NCI-H226 (cell line): ENCODE measurements around the gene PFKFB4.

Source experiments
- DNase-seq: peaks from one replicate; pipeline ENCODE4 v3.0.0-alpha.2; 2015

Gene PFKFB4

DNA sequence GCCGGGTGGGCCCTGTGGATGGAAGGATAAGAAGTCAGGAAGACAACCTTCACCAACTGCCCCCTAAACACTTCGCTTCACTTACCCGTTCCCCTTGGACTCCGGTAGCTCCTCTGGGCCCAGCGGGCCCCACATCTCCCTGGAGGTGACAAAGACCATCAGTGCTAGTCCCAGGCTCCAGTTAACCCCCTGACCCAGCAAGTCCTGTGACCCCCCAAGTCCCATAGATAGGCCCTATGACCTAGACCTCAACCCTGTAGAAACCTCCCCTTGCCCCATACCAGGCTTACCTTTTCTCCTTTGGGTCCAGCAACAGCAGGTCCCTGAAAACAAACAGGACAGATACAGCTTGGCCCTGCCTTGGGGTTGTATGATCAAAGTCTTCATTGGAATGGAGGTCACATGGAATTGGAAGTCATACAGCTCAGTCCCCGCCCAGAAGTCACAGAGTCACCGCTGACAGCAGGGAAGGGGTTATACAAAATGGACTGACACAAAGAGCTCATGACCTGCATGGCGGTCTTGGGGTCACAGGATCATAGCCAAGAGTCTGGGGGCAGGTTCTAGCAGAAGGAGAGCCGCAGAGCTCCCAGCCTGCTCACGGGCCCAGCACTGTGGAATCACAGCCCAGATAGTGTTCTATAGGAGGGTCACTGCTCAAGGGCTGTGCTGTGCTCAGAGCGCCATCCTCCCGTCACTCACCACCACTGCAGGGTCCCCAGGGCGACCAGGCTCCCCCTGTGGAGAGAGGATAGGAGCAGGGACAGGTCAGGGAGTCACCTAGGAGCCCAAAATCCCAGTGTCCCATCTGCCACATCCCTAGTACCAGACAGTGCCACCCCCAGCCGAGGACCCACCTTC is 25.2 kb upstream of the PFKFB4 start:
- DNase-seq = no peak

GRCh38 chr3:48576647-48577046 is 20.0 kb upstream of the PFKFB4 start:
- DNase-seq = no peak

DNA sequence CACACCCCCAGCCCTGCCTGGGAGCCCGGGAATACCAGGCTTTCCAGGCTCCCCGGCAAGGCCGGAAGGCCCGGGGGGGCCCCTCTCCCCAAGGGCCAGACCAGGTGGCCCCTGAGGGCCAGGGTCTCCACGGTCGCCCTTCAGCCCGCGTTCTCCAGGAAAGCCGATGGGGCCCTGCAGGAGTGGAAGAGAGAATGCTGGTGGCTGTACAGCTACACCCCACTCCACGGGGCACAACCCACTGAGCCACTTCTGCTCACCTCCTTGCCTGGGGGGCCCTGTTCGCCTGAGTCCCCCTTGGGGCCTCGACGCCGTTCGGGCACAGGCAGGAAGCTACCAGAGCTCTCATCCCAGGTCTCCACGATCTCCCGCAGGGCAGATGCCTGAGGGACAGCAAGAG is 18.8 kb upstream of the PFKFB4 start:
- DNase-seq = no peak

DNA sequence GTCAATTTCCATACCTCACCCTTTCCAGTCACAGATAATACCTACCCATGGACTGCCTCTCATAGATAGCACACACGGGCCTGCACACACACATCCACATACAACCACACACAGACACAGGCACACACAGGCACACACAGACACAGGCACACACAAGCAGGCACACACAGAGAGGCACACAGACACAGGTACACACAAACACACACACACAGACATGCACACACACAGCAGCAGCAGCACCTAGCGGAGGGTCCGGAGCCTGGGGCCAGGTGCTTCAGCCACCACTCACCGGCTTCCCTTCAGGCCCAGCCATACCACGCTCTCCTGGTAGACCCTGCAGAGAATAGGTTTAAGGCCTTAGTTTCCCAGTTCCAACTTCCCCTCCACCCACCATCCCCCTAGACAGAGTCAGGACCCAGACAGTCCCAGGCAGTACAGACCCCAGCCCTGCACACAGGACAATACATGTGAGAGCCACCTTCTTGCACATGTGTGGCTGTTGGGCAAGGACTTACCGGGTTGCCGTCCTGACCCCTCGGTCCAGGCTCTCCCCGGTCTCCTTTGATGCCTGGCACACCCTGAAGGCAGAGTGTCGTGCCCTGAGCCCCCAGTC is 17.5 kb upstream of the PFKFB4 start:
- DNase-seq = no peak

DNA sequence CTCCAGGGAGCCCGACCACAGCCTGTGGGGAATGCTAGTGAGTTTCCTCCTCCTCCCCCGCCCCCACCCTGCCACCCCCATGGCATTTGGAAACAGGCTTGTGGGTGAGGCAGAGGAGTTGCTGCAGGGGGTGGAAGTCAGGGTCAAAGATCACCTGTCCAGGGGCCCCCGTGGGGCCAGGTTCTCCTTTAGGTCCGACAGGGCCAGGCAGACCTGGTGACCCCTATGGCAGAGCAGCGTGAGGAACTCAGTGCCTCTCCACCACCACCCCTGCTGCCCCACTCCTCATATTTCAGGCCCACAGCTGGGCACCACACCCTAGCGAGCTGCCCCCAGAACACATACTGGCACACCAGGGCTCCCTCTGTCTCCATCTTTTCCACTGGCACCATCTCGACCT is 15.9 kb upstream of the PFKFB4 start:
- no peak for DNase-seq

- DNase-seq = no peak
These were observed 15.3 kb upstream of the PFKFB4 start for GRCh38 chr3:48571938-48572337.

- DNase-seq = no peak
These were observed 13.3 kb upstream of the PFKFB4 start for GRCh38 chr3:48569808-48570450.

- no peak for DNase-seq
These were observed 12.8 kb upstream of the PFKFB4 start for GRCh38 chr3:48569400-48569799.

DNA sequence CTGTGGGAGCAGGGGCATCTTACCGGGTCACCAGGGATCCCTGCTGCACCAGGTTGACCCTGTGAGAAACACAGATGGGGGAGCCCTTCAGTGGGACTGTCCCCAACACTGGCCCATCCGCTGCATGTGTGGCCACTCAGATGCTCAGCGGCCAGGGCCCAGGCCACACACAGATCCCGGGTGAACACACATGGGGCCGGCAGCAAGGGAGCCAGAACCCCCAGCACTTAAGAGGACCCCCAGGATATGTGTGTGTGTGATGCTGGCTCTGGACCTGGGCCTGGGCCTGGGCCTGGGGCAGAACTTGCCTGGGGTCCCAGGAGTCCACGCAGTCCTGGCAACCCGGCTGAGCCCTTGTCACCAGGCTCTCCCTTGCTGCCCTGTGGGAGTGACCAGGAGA is 11.9 kb upstream of the PFKFB4 start:
- DNase-seq = no peak

DNA sequence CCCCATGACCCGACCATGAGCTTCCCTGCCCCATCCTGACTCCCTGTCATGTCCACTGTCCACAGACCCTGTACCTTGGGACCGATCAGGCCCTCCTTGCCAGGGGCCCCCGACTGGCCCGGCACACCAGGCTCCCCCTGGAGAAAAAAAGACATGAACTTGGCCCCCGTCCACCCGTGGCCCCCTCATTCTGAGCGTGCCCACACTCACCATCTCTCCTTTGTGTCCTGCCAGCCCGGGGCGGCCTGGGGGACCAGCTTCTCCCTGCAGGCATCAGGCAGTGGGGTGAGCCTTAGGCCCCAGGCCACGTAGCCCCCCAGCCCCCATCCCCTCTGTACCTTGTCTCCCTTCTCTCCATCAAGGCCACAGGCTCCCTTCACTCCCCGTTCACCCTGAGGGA is 10.9 kb upstream of the PFKFB4 start:
- DNase-seq = no peak

DNA sequence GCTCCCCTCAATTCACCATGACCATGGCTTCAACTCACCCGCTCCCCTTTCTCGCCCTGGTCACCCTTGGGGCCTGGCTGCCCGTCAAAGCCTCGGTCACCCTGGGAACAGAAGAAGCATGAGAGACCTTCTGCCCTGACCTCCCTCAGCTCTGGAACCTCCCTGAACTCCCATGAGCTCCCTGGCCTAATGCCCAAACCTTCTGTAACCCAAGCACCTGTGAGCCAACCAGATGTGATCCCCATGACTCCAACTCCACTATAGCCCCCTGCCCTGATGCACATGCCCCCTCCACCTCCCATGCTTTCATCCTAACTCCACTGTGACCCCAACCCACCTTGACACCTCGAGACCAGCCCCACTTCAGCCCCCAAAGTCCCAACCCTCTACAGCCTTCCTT is 10.5 kb upstream of the PFKFB4 start:
- no peak for DNase-seq

DNA sequence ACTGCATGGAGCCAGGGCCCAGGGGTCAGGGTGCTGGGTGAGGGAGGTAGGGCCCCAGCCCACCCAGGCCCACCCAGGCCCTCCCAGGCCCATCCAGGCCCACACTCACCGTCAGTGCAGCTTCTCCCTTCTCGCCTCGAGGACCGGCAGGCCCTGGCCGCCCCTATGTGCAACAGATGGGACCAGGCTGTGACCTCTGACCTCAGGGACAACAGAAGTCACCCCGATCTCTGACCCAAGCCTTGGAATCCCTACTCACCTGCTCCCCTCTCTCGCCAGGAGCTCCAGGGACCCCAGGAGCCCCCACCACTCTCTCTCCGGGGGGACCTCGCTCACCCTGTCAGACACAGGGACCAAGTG is 9.8 kb upstream of the PFKFB4 start:
- DNase-seq = no peak

GRCh38 chr3:48565591-48566400 is 9.2 kb upstream of the PFKFB4 start:
- peak; percentile 70 for DNase-seq

- no peak for DNase-seq
These were observed 8.6 kb upstream of the PFKFB4 start for GRCh38 chr3:48565186-48565585.

- no peak for DNase-seq
These were observed 8.1 kb upstream of the PFKFB4 start for GRCh38 chr3:48564667-48565066.

GRCh38 chr3:48564022-48564421 is 7.4 kb upstream of the PFKFB4 start:
- DNase-seq = peak; percentile 49

DNA sequence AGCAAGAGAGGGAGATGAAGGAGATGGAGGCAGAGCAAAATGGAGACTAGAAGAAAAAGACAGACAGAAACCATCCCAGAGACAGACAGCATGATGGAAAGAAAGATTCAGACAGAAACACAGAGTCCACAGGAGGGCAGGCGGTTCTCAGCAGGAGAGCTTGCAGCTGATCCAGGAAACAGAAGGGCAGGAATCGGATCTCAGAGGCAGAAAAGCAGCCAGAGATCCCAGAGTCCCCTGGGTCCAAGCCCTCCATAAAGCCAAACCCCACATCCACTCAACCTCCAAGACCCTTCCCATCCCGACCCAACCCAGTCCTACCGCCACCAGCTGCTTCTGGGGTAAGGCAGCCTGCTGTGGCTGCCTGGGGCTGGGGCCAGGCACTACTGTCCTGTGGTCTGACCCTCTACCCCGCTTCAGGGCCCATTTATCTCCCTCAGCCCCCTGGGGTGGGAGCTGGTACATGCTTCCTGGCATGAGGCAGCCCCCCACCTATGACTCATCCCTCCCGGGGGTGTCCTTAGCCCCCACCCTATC is 6.8 kb upstream of the PFKFB4 start, which contains the start of gene UCN2:
Gene UCN2 (minus strand): TSS at position 400 of the 537 bp plus-strand sequence. CDS start 657 bp downstream, outside the sequence.
- no peak for DNase-seq

DNA sequence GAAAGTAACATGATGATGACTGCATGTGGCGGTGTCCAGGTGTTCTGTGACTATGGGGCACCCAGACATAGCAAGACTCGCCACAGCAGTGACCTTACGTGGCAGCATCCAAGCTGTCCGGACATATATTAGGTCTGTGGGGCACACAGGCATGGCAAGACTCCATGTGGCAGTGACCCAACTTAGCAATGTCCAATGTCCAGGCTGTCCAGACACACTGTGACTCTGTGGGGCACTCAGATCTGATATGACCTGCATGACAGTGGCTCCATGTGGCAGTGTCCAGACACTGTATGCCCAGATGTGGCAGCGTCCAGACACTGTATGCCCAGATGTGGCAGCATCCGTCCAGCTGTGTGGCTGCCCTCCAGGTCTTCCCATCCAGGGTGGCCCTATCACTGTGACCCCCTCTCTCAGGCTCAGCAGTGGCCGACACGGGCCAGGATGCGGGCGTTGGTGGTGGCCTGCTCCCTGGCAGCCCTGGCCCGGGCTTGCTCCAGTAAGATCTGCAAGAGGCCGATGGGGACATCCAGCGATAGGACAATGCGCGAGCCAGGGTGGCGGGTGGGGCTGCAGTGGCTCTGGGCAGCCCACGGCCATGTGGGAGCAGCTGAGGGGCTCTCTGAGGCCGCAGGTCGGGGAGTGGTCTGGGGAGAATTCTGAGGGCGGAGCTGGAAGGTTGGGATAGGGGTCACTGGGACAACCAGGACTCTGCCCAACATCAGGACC is 5.9 kb upstream of the PFKFB4 start:
- no peak for DNase-seq

- DNase-seq = no peak
These were observed 4.6 kb upstream of the PFKFB4 start for GRCh38 chr3:48561045-48561736.

DNA sequence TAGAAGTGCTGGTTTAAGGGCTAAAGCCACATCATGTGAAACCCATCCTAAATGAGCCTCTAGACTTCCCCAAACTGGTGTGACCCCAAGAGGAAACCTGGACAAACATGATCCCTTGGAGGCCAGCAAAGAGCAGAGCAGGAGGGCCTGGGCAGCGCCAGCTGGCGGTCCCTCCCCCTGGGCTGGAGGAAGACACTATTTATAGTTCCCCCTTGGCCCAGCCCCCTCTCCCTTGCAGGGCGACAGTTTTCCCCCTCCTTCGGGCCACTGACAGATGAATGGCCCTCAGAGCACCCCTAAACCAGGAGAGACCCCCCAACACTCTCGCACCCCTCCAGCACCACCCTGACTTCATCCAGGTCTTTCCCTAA is 4.0 kb upstream of the PFKFB4 start:
- no peak for DNase-seq

DNA sequence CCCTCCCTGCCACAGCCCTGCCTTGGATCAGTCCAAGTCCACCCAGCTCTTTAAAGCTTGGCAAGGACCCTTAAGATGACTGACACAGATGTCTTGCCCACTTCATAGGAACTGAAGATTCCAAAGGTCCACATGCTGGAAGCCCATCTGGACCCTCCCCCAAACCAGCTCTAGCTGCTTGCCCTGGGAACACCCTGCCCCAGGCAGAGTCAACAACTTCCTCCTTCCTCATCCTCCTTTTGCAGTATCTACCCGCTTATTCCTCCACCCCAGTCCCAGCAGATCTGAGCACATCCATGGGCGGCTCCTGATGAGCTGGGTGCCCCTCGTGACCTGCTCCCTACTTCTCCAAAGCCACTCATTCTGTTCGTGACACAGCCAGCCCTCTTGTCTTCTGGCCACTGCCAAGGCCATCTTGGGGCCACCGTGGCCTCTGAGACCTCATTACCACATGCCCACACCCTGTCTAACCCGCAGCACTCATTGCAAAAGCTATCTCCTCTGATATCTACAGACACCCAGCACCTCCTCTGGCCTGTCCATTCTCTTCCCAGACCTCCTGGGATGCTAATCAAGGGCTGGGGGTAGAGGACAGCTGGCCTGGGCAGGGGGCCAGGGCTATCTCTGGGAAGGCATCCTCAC is 2.0 kb upstream of the PFKFB4 start:
- no peak for DNase-seq
